CD4-positive, alpha-beta T cell treated with Interleukin-2 at 100 ng/mL for 4 hours (primary cell): ENCODE results near the gene GLTP.

Experiments
- DNase-seq: peaks from one replicate; pipeline ENCODE4 v3.0.0-alpha.2; 2020; ENCODE audit warnings: low spot score

GLTP gene

DNA sequence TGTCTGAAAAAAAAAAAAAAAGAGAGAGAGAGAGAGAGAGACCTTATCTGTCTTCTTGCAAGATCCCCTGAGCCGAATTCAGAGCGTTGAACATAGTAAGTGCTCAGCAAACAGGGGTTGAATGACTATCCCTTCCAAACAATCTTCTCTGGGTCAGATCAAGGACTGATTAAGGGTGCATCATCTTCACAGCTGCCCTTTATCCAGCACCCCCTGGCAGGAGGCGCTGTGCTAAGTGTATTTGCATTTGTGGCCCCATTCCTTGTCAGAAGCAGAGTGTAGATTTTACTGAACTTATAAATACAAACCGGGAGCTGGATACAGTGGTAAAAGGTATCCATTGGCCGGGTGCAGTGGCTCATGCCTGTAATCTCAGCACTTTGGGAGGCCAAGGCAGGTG, 38.3 kb downstream of the GLTP start:
- no peak for DNase-seq

DNA sequence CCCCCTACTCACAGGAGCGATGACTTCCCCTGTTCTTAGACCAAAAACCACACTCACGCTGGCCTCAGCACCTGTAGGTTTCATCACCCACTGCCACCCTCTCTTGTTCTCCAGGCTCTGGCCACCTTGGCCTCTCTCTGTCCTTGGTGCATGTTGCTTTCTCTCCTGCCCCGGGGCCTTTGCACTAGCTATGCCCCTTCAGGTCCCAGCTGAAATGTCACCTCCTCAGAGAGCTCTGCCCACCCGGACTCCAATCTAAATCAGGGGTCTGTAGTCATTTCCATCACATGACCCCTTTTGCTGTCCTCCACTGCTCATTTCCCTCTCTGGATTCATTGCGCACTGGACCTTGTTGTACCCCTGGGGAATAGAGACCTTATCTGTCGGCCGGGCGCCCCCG, 39.0 kb downstream of the GLTP start:
- no peak for DNase-seq

DNA sequence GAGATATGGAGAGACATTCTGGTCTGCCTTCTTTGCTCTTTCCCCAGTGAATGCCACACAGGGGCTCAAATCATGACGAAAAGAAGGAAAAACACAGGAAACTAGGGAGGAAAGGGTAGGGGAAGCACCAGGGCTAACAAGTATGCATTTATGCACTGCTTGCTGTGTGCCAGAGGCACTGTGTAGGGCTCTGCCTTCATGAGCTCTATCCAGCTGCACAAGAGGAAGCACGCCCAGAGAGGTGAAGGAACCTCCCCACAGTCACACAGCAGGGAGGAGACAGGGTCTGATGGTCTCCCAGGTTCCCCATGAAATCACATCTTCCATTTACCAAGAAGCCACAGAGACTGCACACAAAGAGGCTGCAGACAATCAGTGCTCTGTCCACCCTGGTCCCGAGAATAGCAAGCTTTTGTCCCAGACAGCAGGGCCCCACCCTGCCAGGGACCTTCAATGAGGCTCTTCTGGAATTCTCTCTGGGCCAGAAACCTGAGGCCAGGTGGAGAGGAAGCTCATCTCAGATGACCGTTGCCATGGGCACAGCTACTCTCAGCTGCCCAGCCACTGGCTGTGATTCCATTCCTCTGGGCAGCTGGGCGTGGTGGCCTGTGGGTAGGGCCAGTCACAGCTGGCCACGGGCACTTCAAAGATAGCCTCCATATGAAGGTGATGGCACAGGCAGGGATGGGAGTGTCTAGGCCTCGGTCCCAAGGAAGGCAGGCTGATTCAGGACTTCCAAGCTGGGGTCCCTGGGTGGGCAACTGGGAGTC, 39.9 kb downstream of the GLTP start:
- DNase-seq: no peak

DNA sequence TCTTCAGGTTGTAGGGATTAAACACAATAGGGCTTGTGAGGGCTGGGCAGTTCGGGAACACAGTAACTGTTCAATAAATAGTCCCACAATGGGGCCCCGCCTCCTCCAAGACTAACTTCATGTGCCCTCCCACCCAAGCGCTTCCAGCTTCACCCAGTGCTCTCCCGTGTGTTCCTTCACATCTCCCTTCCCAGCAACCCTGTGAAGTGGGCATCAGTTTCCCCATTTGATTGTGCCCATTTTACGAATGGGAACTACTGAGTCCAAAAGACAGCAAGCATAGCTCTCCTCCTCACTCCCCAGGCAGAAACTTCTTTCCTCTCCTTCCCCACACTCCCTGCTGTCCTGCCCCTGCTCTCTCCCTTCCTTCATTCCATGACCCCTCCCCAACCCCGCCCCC, 40.9 kb downstream of the GLTP start:
- no peak for DNase-seq

DNA sequence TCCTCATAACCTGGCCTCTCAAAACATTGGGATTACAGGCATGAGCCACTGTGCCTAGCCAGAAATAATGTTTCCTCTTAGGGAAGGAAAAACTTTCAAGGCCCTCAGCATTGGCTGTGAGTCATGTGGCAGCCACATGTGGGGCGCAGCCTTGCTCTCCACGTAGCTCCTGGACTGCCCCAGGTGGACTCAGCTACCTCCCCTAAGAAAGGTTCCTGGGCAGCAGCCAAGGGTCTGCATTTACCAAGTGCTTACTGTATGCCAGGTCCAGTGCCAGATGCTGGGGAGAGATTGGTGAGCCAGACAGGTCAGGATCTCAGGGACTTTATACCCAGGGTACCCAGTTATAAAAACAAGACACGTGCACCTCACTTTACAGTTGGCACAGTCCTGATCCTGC, 43.4 kb downstream of the GLTP start:
- no peak for DNase-seq

DNA sequence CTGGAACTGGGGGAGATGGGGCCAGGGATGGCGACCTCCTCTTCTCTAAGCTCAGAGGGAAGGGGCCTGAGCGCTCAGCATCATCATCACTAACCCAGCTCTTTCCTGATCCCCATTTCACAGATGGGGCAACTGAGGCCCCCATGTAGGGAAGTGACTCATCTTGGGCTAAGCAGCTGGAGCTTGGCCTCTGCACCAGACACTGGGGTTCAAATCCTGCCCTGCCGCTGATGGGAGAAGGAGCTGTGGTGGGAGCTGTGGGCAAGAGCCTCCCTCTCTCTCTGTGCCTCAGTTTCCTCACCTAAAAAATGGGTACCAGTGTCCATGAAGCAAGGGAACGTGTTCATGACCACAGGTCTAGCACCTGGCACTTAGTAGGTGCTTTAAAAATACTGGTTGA, 44.5 kb downstream of the GLTP start:
- DNase-seq: no peak

DNA sequence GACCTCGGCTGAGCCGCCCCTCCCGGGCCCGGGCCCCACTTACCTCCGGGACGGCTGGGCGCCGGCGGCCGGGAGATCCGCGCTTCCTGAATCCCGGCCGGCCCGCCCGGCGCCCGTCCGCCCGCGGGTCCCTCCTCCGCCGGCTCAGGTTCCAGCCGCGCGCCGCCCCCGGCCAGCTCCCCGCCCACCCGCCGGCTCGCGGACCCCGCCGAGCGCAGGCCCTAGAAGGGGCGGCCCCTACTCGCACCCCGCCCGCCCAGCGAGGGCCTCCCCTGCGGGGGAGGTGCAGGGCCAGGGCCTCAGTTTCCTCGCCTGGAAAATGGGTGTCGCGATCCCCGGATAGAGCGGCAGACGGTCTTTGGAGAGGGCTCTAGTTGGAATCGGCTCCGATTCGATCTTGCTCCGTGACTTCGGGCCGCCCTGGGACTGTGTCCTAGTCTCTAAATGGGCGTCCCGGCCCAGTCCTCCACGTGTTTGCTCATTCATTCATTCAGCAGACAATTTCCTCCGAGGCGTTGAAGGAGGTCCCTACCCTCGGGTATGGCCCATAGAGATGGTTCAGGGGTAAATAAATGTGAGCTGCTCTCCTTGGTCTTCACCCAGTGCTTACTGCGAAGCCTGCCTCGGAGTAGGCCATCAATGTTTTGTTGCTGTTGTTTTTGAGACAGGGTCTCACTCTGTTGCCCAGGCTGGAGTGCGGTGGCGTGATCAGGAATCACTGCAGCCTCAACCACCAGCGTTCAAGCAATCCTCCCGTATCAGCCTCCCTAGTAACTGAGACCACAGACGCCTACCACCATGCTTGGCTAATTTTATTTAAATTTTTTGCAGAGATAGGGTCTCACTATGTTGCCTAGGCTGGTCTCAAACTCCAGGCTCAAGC, 46.8 kb downstream of the GLTP start, which contains the start of gene TRPV4:
Gene TRPV4, minus strand, starts transcription at position 92 of the 883 bp plus-strand sequence. CDS start 18,602 bp downstream, outside the sequence.
- DNase-seq: no peak

DNA sequence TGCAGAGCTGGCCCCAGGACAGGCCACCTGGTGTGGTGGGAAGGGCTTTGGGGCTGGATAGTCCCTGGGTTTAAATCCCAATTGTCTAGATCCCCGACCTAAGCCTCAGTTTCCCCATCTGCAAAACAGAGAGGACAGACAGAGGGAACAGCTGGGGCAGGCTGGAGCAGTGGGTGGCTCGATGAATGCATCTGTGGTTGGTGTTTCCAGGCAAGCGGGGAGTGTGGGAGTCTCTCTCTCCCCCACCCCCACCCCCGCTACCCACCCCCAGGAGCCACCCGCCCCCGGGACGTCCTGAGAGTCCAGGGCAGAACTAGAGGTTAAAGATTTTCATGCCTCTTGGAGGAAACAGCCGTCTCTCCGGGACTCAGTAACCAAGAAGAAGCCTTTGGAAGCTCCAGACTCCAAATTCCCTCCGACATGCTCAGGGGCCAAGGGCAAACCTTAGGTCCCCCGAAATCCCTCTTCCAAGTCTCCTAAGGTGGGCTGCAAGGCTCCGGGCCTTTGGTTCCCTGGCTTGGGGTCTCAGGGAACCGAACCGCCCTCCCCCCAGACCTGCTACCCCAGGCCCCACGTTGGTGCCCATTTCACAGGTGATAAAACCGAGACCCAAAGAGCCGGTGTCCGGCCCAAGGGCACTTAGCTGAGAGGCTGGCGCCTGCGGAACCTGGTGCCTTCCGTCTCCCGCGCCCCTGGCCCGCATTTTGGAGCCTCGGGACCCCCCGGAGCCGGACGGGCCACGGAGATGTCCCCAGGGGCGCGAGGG, 47.6 kb downstream of the GLTP start:
- no peak for DNase-seq

DNA sequence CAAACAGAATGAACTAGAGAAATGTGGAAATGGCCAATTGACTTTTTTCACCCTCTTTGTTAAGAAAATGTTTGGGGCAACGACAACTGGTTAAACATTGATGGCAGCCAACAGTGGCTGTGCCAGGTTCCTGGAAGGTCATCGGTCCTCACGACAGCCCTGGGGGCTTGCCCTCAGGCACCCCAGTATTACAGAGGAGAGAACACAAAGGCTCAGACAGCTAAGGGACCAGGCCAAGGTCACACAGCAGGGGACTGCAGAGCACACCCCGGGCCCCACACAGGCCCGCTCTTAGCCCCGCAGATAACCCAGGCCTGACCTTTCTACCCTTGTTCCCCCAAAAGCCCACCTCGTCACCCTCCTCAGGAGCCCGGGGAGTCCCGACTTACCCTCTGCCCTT, 48.4 kb downstream of the GLTP start:
- no peak for DNase-seq

DNA sequence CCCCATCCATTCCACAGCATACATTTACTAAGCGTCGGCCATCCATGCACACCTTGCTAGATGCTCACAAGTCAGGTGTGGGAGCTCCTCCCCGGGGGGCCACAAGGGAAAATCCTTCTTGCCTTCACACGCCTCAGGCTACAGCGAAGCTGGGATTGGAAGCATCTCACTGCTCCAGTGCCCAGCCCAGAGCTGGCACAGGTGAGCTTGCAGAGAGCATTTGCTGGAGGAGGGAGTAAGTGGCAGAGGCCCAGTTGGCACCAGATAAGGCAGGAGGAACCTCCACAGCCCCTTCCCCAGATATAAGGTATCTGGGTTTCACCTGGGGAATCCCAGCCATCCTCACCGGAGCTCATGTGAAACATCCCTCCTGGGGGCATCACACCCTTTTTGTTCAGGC, 49.0 kb downstream of the GLTP start:
- no peak for DNase-seq

DNA sequence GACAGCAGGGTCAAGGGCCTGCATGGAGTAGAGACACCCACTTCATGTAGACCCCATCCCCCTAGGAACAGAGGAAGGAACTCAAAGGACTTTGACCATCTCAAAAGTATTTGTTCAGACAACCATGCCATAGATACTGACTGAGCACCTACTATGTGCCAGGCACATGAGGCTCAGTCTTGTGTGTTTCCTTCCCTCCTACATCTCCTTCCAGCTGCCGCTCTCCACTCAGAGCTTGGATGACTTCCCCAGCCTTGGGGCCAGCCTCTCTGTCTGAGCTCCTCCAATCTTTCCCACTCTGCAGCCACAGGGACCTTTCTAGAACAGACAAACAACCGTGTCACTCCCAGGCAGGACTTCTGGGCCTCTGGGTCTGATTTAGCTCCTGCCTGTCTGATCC, 49.6 kb downstream of the GLTP start:
- no peak for DNase-seq

DNA sequence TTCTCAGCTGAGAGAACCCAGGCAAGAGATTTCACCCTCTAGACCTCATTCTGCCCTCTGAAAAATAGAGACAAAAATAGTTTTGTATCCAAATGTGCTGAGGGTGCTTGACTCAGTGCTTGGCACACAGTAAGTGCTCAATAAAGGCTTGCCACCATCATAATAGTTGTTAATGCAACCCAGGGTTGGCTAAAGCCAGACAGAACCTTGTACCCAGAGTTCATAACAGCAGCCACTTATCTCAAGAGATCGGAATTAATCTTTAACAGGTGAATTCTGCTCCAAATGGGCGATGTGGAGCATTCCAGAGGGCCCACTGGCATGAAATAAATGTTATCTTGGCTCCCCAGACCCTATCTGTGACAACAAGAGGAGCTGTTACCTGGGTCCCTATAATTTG, 50.1 kb downstream of the GLTP start:
- no peak for DNase-seq

DNA sequence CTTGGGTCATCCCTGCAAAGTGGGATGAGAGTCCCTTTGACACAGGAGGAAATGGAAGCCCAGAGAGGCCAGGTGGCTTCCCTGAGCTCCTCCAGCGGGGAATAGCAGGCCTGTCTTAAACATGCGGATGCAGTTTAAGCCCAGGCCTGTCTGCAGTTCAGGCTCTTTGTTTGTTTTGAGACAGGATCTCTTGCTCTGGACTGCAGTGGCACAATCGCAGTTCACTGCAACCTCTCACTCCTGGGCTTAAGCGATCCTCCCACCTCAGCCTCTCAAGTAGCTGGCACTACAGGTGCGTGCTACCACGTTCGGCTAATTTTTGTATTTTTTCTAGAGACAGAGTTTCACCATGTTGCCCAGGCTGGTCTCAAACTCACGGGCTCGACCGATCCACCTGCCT, 50.7 kb downstream of the GLTP start:
- DNase-seq: no peak

DNA sequence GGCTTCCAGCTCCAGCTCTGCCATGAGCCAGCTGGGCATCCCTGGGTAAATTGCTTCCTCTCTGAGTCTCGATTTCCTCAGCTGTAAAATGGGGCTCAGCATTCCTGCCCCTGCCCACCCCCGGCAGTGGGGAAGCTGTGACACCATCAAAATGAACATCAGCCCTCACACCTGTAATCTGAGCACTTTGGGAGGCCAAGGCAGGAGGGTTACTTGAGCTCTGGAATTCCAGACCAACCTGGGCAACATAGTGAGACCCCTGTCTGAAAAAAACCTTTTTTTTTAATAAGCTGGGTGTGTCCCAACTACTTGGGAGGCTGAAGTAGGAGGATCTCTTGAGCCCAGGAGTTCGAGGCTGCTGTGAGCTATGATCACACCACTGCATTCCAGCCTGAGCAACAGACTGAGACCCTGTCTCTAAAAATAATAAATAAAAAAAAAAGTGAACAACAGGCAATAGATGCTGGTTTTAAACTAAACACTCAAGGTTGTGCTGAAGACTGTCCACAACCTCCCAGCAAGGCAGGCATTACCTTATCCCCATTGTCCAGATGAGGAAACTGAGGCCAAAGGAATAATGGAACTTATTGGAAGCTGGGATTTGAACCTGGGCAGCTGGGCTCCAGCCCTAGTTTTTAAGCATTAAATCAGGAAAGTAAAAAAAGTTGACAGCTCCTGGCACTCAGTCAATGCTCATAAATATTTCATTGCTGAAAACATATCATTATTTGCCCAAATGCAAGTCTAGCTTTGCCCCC, 51.4 kb downstream of the GLTP start:
- no peak for DNase-seq

DNA sequence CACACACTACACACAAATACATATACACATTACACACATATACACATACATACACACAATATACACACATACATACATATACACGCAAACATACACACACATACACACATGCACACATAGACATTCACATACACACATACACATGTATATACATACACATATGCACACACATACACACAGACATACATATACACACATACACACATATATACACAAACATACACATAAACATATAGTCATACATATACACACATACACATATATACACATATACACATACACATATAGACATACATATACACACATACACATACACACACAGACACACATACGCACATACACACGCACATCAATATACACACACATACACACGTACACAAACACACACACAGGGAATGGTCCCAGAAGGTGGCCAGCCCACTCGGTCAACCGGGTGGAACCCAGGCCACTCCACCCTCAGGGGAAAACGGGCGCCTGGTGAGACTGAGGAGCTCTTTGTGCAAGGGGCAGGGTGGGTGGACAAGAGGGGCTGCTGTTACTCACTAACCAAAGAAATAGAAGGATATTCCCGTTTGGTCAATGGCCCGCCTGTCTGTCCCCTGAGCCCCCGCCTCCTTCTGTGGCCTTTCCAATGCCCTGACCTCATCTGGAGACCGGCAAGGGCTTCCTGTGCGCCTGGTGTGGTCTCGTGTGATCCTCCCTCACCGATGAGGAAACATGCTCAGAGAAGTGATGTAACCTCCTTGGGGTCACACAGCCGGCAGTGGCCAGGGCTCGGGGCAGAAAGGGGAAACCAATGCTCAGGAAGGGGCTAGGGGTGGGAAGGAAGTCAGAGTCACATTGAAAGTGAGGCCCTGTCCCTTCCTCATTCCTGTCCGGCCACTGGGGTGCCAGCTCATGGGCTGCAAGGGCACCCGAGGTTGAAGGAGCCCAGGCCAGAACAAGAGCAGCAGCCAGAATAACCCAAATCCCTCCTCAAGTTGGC, 52.5 kb downstream of the GLTP start:
- peak; percentile 12 for DNase-seq

DNA sequence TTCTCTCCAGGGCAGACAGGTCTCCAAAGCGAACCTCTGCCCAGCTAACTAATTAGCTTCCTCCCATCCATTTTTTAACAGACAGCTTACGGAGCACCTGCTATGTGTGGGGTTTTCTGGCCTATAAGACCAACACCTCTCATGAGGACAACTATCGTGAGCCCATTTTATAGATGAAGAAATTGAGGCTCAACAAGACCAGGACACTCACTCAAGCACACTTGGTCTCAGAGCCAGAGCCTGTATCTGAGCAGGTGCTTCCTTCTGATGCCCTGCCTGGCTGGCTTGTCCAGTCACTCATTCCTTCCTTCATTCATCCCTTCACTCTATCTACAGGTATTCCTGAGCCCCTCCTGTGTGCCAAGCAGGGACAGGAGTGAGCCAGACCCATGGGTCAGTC, 53.3 kb downstream of the GLTP start:
- no peak for DNase-seq

DNA sequence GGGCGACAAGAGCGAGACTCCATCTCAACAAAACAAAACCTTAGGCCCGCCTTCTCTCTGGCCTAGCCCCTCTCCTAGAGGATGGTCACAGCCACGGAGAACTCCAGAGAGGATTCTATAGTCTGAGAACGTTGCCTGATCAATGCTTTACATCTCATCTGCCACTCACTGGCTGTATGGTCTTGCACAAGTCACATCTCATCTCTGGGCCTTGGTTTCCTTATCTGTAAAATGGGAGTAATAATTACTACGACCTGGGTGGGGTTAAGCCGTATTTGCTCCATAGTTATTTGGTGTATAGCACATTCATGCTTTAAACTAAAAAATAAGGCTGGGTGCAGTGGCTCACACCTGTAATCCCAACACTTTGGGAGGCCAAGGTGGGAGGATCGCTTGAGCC, 55.6 kb downstream of the GLTP start:
- no peak for DNase-seq

DNA sequence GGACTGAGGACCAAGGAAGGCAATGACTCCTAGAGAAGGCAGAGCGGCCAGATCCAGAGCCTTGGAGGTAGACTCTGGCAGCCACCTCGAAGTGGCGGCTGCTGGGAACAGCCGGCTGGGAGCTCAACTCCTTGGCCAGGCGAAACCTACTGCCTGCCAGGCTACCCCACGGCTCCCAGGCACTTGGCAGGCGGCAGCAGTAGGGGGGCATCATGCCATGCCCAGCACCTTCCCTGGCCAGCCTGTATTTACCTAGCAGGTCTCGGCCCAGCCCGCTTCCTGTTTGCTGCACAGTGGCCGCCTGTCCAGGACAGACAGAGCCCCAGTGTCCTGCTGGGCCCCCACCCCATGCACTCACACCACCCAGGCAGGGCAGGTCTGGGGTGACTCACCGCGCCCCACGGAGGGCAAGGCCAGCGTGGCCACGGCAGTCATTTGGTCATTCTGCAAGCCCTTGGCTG, 57.4 kb downstream of the GLTP start:
- no peak for DNase-seq

DNA sequence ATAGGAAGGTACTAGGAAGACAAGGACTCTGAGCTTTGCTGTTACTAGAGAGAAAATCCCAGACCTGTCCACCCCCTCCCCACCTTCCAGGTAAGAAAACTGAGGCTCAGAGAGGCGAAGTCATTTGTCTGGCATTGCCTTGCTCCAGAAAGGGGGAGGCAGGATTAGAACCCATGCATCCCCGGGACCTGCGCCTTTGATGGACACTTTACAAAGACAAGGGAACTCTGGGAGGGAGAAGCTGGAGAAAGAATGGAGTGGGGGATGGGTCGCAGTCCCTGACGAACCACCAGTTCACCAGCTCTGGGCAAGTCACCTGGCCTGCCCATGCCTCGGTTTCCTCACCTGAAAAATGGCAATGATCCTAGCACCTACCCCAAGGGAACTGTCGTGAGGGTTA, 57.9 kb downstream of the GLTP start:
- DNase-seq: no peak

DNA sequence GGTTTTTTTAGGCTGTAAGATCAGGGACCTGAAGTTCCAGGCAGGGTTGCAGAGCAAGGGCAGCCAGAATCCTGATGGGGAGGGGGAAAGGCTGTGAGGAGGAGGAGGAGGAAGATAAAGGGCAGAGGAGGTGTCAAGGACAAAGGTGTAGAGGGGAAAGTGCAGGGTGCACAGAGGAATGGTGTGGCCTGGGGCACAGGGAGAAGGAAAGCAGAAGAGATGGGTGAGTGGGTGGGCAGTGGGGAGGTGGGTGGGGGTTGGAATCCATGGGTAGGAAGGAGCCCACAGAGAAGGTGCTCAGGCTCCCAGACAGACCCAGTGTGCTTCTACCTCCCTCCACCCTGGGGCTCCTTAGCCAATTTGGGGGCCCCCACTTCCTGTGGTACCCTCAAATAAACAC, 58.4 kb downstream of the GLTP start:
- no peak for DNase-seq
